Measurements from ENCODE around the gene TOM1L2.

DNA sequence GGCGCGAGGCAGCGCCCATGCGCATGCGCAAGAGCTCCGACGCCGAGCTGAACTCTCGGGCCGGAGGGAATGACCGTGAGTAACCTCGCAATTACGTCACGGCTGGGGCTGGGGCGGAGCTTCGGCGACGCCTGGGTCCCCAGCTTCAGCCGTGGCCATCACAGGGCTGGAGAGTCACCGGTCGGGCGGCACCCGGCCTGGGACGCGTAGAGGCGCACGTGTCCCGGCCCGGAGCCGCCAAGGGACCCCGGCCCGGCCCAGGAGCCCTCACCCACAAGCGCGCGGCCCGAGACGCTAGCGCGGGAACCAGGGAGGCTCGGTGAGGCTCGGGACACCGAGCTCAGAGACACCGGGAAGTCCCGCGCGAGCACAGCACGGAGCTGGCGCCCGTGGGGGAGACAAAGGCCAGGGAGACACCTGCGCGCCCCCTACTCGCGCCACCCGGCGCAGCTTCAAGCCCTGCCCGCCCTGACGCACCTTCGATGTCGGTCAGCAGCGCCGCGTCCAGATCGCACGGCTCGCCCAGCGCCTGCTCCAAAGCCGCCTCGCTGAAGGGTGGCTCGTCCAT lies 135.9 kb downstream of the TOM1L2 start:
- TF ChIP-seq, protein P1, sequence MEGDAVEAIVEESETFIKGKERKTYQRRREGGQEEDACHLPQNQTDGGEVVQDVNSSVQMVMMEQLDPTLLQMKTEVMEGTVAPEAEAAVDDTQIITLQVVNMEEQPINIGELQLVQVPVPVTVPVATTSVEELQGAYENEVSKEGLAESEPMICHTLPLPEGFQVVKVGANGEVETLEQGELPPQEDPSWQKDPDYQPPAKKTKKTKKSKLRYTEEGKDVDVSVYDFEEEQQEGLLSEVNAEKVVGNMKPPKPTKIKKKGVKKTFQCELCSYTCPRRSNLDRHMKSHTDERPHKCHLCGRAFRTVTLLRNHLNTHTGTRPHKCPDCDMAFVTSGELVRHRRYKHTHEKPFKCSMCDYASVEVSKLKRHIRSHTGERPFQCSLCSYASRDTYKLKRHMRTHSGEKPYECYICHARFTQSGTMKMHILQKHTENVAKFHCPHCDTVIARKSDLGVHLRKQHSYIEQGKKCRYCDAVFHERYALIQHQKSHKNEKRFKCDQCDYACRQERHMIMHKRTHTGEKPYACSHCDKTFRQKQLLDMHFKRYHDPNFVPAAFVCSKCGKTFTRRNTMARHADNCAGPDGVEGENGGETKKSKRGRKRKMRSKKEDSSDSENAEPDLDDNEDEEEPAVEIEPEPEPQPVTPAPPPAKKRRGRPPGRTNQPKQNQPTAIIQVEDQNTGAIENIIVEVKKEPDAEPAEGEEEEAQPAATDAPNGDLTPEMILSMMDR (IDR thresholded peaks at IDR 0.05) = no peak
- TF ChIP-seq REST (IDR thresholded peaks at IDR 0.05; ENCODE audit: insufficient read depth in 1 of 2, low read depth in 2 of 2, low read length in 1 of 2) (0 out of 4 replicates have a peak, but pooled peaks of 1 of the 2 experiments have one; percentile 27), POLR2AphosphoS5 (IDR thresholded peaks at IDR 0.05; ENCODE audit: low read depth, low read length) (peak; percentile 90)

All from Panc1 (cell line).